Measurements from ENCODE around the gene ZNF2. TPM values are rescaled to one million over a fixed set of nuclear protein-coding genes. Genes with fewer than 3 reads are reported as not detected.

The ZNF2 gene
- total and polyA plus RNA-seq, 2 of the 13 experiments (the other 11 are each of a cell fraction or from before 2014, with no cell fraction given) = 4.3 to 6.1 TPM

- no peak for TF ChIP-seq LRRFIP1 (CRISPR knock-in tag; conservative IDR thresholded peaks at IDR 0.05)
- TF ChIP-seq FOXM1 (CRISPR knock-in tag; IDR thresholded peaks at IDR 0.05) = no peak
- no peak for TF ChIP-seq ZNF598 (CRISPR knock-in tag; IDR thresholded peaks at IDR 0.05; ENCODE audit: borderline replicate concordance)
- TF ChIP-seq IRF9 (CRISPR knock-in tag; IDR thresholded peaks at IDR 0.05; ENCODE audit: borderline replicate concordance) = no peak
- TF ChIP-seq ZNF75D (CRISPR knock-in tag; IDR thresholded peaks at IDR 0.05; ENCODE audit: borderline replicate concordance) = no peak
Observed at GRCh38 chr2:95122197-95122551, 43.4 kb upstream of the ZNF2 start (continued).

GRCh38 chr2:95138702-95139101, 26.9 kb upstream of the ZNF2 start:
- peaks cover 51% of the 10 kb centered on the region for H3K9me3 ChIP-seq (ENCODE audit: low read length)
- no peak for ATAC-seq
- no peak for FAIRE-seq
- ChIA-PET POLR2A (no interaction called here), CTCF (ENCODE audit: low intra/inter-chr PET ratio, low total read pairs) (no interaction called here)
- H3K36me3 ChIP-seq (replicated peaks in 1 of 2; ENCODE audit: control insufficient read depth in 1 of 2, insufficient read depth in 2 of 2, low read length in 2 of 2) = no peaks in the 10 kb centered on the region
- in situ Hi-C loops (cut with HindIII; ENCODE audit: extremely low pct_ligation_motif_present, low pct_unique_long_range_greater_than_20kb) = no loop called here
- H3K4me3 ChIP-seq (replicated peaks in 1 of 3; ENCODE audit: insufficient read depth in 1 of 3, low read depth in 2 of 3, low read length in 3 of 3) = no peak overlapping the region
- 0% methylated on average over 1 of the region's 1 CpG for WGBS (ENCODE audit: low lambda C conversion rate)
- no peaks in the 10 kb centered on the region for H3K79me2 ChIP-seq (ENCODE audit: insufficient read depth, low read length)
- no TSS peak for BruUV-seq (replicated peaks)
- H2AFZ ChIP-seq (ENCODE audit: low read length) = no peak overlapping the region
- H3K9ac ChIP-seq (ENCODE audit: insufficient read depth, low read depth, low read length) = no peak overlapping the region
- intact Hi-C loops (cut with micrococcal nuclease; ENCODE audit: unreplicated experiment) = no loop called here
- no peaks in the 10 kb centered on the region for H3K4me1 ChIP-seq (ENCODE audit: insufficient read depth, low read length)
- H4K20me1 ChIP-seq (ENCODE audit: insufficient read depth, low read length) = no peaks in the 10 kb centered on the region
- H3K27me3 ChIP-seq (ENCODE audit: control insufficient read depth in 1 of 2, insufficient read depth in 2 of 2, low read length in 2 of 2) = no peaks in the 10 kb centered on the region
- H3K27ac ChIP-seq (ENCODE audit: extremely low read length, insufficient read depth, low read length) = no peak overlapping the region
- H3K4me2 ChIP-seq (ENCODE audit: low read depth, low read length) = no peak overlapping the region
- no peak for DNase-seq (ENCODE audit: low spot score)
- no peak for TF ChIP-seq ZNF766 (CRISPR knock-in tag; IDR thresholded peaks at IDR 0.05; ENCODE audit: borderline replicate concordance)
- no peak for TF ChIP-seq ZNF790 (CRISPR knock-in tag; IDR thresholded peaks at IDR 0.05; ENCODE audit: borderline replicate concordance)
- no peak for TF ChIP-seq THAP8 (CRISPR knock-in tag; IDR thresholded peaks at IDR 0.05; ENCODE audit: borderline replicate concordance)
- TF ChIP-seq CERS6 (CRISPR knock-in tag; IDR thresholded peaks at IDR 0.05) = no peak
- TF ChIP-seq ZNF777 (CRISPR knock-in tag; IDR thresholded peaks at IDR 0.05) = no peak
- TF ChIP-seq MIXL1 (CRISPR knock-in tag; IDR thresholded peaks at IDR 0.05) = no peak
- TF ChIP-seq ATF3 (CRISPR knock-in tag; IDR thresholded peaks at IDR 0.05) = no peak
- TF ChIP-seq ZNF337 (CRISPR knock-in tag; IDR thresholded peaks at IDR 0.05; ENCODE audit: borderline replicate concordance, low read depth) = no peak
- TF ChIP-seq ZBTB14 (CRISPR knock-in tag; IDR thresholded peaks at IDR 0.05) = no peak
- TF ChIP-seq KLF9 (CRISPR knock-in tag; IDR thresholded peaks at IDR 0.05; ENCODE audit: low read depth) = no peak
- TF ChIP-seq ZNF580 (CRISPR knock-in tag; IDR thresholded peaks at IDR 0.05; ENCODE audit: borderline replicate concordance, low read depth) = no peak
- no peak for TF ChIP-seq ELF3 (CRISPR knock-in tag; IDR thresholded peaks at IDR 0.05)
- no peak for TF ChIP-seq ZIK1 (CRISPR knock-in tag; IDR thresholded peaks at IDR 0.05; ENCODE audit: borderline replicate concordance, low read depth)

Measured in HepG2 (cell line).